Activated T-cell treated with anti-CD3 and anti-CD28 coated beads for 4 hours (primary cell): ENCODE measurements around the gene TCP11L1.
"Not testable (repeated sequence)": the region's sequence is repeated elsewhere in the genome, so short reads cannot be mapped to it uniquely, and the experiment has no call there.

ENCODE experiments used
- DNase-seq: peaks from one replicate; pipeline ENCODE4 v3.0.0-alpha.2; 2020

TCP11L1 gene

DNA sequence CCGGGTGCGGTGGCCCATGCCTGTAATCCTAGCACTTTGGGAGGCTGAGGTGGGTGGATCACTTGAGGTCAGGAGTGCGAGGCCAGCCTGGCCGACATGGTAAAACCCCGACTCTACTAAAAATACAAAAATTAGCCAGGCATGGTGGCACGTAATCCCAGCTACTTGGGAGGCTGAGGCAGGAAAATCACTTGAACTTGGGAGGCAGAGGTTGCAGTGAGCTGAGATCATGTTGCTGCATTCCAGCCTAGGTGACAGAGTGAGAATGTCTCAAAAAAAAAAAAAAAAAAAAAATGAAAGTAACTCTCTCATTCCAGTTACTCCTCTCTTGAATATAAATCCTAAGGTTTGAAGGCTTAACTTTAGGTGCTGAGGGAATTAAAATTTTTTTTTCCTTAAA, 10.2 kb upstream of the TCP11L1 start:
- DNase-seq = not testable (repeated sequence)

- DNase-seq = no peak
Observed at GRCh38 chr11:33033493-33033892, 5.9 kb upstream of the TCP11L1 start.

- no peak for DNase-seq
Observed at GRCh38 chr11:33035011-33035410, 4.4 kb upstream of the TCP11L1 start.

- DNase-seq = peak; percentile 5
Observed at GRCh38 chr11:33040033-33040861, 875 bp downstream of the TCP11L1 start.

GRCh38 chr11:33040862-33041453, 1.6 kb downstream of the TCP11L1 start:
- DNase-seq = no peak

GRCh38 chr11:33043221-33043830, 4.0 kb downstream of the TCP11L1 start:
- no peak for DNase-seq

- no peak for DNase-seq
Observed at GRCh38 chr11:33044285-33044756, 4.9 kb downstream of the TCP11L1 start.

- no peak for DNase-seq
Observed at GRCh38 chr11:33045551-33046255, 6.3 kb downstream of the TCP11L1 start.

DNA sequence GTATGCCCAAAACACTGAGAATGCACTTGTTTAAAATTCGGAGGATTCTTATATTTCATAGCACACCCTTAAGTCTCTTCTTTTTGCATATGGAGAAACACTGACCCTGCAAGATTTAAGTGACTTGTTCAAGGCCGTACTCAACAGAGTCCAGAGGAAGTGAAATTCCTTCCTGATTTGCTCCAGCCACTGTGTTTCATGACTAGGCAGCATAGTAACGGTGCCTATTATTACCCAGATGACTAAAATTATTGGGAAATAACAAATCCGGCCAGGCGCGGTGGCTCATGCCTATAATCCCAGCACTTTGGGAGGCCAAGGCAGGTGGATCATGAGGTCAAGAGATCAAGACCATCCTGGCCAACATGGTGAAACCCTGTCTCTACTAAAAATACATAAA, 9.3 kb downstream of the TCP11L1 start:
- not testable (repeated sequence) for DNase-seq

DNA sequence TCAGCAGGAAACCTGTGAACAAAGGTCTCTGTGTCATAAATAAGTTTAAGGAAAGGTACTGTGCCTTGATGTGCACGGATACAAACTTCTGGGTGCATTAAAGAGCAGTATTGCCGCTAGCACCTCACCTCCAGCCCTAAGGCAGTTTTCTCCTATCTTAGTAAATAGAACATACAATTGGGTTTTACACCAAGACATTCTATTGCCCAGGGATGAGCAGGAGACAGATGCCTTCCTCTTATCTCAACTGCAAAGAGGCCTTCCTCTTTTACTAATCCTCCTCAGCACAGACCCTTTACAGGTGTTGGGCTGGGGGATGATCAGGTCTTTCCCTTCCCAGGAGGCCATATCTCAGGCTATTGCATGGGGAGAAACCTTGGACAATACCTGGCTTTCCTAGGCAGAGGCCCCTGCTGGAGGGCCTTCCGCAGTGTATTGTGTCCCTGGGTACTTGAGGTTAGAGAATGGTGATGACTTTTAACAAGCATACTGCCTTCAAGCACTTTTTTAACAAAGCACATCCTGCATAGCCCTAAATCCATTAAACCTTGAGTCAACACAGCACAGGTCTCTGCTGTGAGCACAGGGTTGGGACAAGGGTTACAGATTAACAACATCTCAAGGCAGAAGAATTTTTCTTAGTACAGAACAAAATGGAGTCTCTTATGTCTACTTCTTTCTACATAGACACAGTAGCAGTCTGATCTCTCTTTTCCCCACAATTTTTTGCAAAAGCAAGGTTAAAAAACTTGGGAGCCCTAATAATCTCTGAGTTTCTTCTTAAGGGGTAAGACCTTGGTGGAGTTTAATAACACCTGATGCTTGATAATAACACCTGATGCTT, 10.4 kb downstream of the TCP11L1 start:
- DNase-seq = not testable (repeated sequence)

- DNase-seq = no peak
Observed at GRCh38 chr11:33052231-33052630, 12.9 kb downstream of the TCP11L1 start.

GRCh38 chr11:33055375-33055774, 16.0 kb downstream of the TCP11L1 start:
- DNase-seq = no peak

DNA sequence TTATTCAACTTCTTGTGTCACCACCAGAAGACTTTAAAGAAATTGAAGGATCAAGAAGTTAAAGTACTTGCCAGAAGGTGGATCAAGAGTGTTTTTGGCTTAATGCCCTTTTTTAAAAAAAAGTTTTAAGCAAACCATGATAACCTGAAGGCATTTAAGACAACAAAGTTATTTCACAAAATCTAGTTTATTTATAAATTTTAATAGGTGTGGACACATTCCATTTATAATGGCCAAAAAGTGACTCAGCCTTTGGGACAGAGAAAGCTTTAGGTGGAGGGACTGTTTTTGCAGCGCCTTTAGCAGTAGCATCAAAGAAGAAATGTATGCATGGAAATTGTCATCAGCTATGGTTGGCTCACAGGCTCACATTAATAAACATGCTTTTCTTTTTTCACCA, 17.9 kb downstream of the TCP11L1 start:
- no peak for DNase-seq

- DNase-seq = no peak
Observed at GRCh38 chr11:33059331-33060007, 20.1 kb downstream of the TCP11L1 start.

DNA sequence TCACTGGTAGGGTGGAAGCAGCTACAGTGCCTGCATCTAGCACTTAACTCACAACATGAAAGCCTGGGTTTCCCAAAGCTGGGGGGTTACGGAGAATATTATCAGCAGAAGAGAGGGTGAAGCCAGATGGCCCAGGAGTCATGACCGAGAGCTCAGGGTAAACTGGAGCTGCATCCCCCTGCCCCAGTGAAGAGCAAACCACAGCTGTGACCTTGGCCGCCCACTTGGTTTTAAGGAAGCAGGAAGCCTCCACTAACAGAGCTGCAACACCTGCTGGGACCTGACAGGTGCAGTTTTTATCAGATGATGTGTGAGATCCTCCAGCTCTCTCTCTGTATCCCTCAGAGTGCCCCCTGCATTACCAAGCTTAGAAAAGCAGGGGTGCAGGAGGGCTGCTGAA, 20.9 kb downstream of the TCP11L1 start:
- DNase-seq = no peak

- DNase-seq = no peak
Observed at GRCh38 chr11:33062137-33062536, 22.8 kb downstream of the TCP11L1 start.

- no peak for DNase-seq
Observed at GRCh38 chr11:33063326-33063881, 24.0 kb downstream of the TCP11L1 start.

GRCh38 chr11:33064033-33064825, 24.9 kb downstream of the TCP11L1 start:
- DNase-seq = no peak

DNA sequence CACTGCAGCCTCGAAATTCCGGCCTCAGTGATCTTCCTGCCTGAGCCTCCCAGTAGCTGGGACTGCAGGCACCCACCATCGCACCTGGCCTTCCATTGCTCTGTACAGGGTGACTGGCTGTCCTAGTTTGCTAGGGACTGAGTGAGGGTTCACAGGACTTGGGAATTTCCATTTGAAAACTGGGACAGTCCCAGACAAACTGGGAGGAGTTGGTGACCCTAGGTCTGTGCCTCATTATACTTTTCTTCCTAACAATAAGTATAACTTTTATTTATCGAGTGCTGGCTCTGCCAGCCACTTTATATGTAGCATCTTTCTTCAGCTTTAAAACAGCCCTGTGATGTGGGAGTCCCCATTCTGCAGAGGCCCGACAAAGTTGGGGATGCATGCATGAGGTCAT, 25.5 kb downstream of the TCP11L1 start:
- DNase-seq = no peak

GRCh38 chr11:33065445-33066178, 26.2 kb downstream of the TCP11L1 start:
- DNase-seq = peak; percentile 53
